Measurements from ENCODE around the gene TMEM187.

Gene TMEM187

DNA sequence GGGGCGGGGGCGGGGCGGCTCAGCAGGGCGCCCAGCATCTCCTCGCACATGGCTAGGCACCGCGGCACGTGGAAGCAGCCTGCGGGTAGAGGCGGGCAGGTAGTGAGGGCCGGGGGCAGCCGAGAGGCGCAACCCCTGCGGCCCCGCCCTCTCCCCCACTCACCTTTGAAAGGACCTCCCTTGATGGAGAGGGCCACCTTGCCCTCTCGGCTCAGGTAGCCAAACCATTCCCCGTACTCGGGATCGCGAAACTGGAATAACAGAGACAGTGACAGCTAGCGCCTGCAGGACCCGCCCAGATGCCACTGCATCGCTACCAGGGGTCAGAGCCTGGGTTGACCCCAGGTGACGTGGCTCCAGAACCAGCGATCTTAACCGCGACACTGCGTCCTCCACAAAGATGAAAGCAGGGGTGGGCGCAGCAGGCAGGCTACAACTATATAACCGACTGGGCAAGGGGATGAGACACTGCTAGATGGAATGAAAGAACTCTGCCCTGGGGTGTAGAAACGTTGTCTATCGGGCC lies 37.2 kb upstream of the TMEM187 start:
- DNase-seq, result no peak

DNA sequence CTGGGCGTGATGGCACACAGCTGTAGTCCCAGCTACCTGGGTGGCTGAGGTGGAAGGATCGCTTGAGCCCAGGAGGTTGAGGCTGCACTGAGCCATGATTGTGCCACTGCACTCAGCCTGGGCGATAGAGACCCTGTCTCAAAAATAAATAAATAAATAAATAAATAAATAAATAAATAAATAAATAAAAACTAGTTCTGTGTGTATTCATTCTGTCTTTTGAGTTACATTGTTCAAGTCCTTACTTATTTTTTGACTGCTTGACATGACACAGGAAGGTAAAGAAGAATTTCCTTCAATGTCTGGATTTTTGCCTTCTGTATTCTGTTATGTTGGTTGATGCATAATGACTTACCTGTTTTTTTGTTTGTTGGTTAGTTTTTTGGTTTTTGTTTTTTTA lies 35.5 kb upstream of the TMEM187 start:
- no peak for DNase-seq

DNA sequence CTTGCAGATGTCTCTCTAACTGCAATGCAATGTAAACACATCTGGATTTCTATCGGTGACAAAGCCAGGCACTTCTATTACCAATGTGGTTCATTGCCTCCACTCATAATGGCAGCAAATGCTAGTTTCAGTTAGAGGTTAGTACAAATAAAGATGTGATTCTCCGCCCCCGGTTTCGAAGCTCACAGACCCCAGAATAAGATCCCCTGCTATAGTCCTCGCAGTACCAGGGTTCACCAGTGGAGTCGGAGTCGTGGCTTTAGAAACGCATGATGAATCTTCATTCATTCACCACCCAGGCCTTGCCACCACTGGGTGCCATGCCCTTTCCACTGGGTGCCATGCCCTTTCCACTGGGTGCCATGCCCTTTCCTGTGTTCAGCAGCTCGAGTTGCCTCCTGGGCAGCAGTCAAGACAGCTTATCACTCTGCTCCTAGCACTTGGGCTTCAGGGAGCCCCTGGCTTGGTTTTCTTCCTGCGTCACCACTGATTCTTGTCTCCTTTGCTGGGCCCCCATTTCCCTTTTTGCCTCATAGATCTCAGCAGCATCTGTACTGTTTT lies 34.2 kb upstream of the TMEM187 start:
- DNase-seq, result no peak

DNA sequence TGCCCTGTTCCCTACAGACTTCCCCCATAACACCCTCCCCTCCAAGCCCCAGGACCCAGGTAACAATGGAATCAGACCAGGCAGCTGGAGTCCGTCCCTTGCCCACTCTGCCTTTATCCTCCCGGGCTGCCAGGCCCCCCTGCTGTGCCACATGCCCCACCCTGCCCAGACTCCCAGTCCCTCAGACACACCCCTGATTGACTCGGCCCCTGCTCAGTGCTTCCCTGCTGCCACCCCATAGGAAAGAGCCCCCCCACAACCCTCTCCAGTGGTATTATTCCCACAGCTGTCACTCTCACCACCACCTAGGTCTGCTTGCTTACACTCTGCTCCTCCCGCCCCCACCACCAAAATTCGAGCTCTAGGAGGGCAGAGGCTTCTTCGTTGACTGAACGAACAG lies 33.0 kb upstream of the TMEM187 start:
- DNase-seq, result no peak

DNA sequence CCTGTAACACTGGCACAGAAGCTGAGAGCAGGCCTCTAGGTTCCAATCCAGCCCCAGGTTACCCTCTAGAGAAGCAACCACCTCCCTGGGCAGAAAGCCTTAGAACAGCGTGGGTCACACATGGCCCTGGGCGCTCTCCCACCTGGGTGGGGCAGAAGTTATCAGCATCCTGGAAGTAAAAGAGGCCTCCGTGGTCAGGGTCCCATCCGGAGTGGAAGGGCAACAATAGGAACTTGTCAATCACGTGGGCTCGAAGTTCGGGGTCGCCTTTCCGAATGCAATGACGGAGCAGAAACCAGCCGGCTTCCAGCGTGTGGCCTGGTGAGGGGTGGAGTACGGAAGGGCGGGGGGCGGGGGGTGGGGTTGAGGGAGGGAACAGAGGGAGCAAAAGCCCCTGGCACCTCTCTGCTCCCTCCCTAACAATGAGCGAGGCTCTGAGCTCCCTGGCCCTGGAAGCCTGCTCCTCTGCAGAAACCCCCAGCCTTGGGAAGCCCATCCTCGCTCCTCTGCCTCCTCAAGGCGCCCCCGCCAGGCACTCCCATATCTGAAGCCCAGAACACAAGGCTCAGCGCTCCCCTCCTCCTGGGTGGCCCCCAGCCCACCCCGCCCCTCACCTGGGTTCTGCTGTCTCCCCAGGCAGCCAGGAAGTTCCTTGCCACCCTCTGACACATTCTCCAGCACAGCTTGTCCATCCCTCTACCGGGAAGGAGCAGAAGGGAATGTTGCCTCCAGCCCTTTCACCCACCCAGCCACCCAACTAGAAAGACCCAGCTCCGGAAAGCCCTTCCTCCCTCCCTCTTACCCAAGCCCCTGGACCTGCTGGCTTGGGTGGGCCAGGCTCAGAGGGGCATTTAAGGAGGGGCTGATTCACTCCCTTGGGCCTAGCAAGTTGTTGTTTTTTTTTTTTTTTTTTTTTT lies 31.0 kb upstream of the TMEM187 start:
- no peak for DNase-seq

DNA sequence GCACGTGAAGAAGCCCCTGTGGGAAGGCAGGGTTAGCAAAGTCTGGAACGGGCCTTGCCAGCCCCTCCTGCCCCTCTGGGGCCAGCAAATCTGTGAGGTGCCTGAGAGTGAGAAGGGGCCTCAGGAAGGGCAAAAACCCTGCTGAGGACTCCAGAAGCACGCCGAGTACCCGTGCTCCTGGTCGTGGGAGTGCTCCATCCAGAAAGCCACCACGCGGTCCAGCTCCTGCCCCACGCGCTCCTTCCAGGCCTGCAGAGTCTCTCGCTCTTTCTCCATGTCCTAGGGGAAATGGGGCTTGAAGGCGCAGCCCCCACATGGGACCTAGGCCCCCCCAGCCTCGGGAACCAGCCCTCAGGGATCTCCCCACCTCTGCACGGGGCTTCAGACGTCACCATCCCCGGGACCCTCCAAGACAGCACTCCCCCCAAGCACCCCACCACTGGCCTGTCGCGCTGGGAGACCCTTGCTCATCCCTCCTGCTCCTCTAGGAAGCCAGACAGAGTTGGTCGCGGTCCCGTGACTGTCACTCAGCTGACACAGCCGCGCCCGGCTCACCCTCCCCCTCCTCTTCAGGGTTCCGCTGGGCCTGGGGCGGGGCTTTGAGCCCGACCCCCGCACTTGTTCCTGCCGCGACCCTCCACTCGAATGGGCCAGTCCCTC lies 28.3 kb upstream of the TMEM187 start, which contains the start of gene RENBP:
Gene RENBP, minus strand, starts transcription at position 504 of the 660 bp plus-strand sequence. Its CDS starts 33 bp downstream, at position 471.
- DNase-seq, result no peak

DNA sequence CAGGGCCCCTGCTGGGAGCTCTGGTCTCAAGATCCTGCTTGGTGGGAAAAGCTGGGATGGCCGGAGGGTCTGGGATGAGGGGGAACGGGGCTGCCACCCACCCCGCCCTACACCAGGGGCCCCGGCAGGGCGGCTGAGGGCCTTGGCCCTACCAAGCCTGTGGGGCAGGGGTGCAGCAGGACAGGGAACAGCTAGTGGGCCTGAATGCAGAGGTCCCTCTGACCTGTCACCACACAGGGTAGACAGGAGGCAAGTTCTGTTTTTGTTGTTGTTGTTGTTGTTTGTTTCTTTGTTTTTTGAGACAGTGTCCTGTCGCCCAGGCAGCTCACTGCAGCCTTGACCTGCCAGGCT lies 27.8 kb upstream of the TMEM187 start:
- DNase-seq, result no peak

DNA sequence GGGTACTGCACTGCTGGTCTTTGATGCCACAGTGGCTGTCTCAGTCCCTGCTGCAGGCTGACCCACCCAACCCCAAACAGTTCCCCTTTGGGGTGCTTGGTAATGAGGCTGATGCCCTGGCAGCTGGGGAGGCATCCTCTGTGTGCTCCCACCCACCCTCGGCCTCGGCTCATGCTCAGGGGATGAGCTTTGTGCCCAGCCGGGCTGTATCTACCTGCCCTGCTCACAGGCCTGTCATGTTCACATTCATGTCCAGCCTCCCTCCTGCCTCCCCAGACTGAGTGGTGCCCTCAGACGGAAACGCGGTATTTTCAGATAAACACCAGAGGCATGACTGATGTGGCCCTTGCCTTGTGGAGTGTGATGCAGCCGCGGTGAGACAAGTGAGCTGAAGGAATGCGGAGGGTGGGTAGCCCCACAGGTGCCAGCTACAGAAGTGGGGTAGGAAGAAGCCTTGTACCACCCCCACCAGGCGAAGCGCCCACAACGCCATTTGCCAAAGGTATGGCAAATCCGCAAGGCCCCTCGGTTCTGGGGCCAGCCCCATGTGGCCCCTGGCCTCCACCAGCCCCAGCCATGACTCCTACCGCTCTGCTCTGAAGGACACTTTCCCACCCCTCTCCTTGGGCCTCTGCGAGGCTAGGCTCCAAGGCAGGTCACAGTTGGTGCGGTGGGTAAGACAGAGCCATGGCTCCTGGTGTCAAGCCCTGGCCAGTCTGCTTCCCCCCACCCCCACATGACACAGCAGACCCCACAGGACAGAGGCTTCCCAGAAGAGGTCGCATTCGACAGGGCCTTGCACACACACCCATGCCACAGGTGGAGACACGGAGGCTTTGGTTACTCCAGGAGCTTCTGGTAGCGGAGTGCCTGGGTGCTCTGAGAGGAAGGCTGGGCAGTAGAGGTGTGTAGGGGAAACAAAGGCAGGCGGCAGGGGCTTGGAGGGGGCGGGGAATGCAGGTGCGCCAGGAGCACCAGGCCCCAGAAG lies 26.3 kb upstream of the TMEM187 start:
- no peak for DNase-seq

DNA sequence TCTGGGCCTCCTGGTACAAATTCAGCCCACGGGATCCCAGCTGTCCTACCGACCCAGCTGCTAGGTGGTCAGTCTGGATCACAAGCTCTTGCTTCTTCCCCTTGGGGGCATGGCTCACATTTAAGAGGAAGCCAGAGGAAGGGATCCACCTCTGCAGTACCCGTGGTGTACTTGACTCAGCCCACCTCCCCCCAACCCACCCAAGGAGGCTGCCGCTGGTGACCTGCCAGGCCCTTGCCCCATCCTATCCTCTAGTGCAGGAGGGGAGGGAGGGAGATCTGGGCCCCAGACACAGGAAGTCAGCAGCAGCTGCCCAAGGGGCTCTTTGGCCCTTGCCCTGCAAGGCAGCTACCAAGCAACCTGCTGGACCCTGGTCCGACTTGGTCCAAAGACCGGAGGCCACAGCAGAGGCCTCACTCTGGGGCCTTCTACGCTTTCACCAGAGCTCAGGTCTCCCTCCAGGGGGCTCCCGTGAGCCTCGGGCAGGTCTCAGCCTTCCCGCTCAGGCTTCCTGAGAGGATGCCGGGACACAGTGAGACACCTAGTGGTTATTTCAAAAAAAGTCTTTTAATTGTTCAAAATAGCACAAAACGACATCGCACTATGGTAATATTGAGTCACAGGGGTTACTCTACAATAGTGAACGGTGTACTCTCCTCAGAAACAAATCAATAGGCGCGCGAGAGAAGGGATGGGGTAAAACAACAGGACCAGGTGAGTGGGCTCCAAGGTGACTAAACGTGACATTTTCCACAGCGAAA lies 25.4 kb upstream of the TMEM187 start:
- peak; percentile 72 for DNase-seq

DNA sequence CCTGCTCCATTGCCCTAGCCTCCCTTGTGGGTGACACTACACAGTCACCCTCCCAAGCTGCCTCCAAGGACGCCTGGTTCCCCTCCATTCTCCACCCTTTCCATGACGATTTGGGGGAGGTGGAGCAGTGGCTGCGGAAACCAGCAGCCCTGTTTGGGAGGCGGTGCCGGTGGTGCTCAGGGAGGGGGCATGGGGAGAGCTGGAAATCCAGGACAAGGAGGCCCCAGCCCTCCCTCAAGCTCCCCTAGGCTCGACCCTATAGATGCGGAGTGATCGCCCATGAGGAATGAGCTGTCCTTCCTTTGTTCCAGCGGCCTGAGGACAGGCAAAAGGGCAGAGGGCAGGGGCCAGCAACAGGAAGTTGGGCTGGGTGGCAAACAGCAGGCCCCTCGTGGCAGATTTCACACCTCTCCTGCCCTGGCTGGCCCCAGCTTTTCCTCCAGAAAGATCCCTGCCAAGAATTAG lies 24.5 kb upstream of the TMEM187 start:
- DNase-seq, result no peak

DNA sequence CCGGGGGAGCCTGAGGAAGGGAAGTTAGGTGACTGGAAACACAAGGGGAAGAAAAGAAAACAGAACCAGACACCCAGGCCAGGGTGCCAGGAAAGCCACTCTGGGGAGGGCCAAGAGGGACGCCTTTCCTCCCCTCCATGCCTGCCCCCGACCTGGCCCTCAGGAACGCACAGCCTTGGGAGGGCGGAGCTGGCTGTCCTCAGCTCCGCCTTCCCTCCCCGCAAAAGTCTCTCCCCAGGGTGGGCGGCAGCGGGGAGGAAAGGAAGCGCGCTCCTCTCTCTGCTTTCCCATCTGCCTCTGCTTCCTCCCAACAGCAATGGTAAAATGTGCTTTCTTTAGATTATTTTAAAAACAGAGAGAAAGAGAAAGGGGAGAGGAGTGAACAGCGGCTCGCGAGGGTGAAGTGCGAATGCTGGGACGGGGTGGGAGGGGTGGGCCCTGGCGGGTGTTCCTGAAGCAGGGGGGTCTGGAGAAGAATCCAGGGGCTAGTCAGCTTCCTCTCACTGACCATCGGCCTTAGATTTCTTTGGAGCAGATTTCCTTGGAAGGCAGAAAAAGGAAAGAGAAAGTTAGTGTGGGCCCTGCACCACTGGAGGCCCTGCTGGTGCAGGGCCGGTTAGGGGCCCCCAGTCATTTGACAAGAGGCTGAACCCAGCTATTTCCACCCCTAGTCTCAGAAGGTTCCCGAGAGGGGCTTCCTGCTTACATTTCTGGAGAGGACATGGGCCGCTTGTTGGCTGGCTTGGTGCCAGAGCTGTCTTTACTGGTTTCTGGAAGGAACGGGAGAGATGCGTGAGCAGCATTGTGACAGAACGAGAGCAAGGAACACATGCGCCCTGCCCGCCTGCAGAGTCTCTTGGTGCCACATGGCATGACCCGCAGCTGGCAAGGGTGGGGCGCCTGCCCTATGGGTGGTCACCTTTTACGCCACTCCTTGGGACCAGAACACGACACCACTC lies 23.4 kb upstream of the TMEM187 start:
- DNase-seq, result no peak

DNA sequence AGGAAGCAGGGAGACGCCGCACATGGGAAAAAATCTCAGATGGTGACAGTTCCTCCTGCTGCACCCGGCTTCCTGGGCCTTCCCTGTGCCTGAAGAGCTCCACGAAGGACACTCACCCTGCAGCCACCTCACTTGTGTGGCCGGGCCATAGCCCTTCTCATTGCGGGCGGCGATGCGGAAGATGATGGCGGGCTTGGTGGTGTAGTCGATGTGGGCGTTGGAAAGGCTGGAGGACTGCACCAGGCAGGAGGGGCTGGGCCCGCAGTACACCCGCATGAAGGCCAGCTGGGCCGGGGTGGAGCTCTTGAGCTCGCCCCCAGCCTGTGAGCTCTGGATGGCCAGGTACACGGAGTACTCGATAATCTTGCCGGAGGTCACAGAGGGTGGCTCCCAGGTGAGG lies 22.4 kb upstream of the TMEM187 start:
- no peak for DNase-seq

DNA sequence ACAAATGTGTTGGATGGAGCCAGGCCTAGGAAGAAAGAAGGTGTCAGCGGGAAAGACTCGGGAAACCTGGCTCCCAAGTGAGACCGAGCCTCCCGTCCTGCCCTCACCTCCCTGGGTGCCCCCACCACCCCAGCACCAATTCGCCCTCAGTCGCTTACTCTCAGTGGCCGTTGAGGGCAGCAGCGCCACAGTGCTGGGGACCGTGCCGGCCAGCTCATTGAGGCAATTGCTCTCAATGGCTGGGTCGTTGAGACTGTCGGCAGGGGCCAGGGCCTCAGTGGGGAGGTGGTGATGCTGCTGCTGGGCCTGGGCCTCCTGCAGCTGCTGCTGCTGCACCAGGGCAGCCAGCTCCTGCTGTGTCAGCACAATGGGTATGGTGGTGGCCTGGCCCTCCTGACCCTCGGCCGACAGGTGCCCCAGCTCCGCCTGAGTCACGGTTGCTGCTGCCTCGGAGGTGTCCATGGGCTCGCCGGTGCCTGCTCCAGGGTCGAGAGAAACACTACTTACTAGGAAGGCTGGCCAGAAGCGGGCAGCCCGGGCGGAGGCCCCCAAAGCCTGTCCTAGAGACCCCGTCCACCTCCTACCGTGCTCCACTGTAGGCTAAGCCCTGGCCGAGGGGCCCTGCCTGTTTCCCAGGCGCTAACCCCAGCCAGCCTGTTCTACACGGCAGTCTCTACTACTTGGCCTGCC lies 20.7 kb upstream of the TMEM187 start:
- no peak for DNase-seq

DNA sequence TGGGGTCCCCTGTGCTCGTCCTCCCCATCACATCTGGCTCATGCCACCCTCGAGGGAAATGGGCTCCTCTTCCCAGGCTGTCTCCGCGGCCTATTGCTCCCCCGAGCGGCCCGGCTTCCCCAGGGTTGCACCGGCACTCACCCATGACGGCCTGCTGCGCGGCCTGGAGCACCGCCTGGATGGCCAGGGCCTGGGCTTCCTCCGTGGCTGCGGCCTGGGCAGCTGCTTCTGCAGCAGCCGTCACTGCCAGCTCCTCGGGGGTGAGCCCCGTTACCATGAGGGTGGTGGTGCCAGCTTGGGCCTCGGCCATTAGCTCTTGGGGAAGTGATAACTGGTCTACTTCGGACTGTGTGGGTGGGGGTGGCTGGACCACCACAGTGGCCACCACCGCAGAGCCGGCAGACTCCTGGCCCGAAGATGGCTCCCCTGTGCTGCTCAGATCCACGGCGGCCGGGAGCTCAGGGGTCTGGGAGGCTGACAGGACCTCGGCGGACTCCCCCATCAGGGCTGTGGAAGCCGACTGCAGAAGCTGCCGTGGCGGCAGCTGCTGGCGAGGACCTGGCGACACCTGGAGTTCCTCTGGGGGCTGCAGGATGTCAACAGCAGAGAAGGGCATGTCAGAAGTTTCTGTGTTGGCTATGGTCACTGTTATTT lies 20.1 kb upstream of the TMEM187 start:
- DNase-seq, result no peak

DNA sequence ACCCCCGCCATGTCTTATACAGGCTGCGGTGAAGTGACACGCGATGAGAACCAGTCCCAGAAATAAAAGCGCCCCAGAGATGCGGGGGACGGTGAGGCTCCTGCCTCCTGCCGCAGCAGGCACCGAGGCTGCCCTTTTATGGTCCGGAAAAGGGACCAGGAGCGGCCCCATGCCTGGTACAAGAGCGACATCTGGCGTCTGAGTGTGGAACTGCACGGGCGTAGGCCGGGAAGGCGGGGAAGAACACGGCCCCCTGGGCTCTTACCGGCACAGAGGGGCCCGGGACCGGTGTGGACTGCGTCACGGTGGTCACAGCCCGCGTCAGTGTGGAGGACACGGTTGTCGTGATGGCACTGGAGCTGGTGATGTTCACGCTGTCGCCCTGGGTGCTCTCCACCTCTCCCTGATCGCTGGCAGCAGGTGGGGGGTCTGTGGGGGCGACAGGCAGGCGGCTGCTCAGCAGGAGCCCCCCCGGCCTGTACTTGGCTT lies 19.2 kb upstream of the TMEM187 start:
- DNase-seq, result peak; percentile 84

DNA sequence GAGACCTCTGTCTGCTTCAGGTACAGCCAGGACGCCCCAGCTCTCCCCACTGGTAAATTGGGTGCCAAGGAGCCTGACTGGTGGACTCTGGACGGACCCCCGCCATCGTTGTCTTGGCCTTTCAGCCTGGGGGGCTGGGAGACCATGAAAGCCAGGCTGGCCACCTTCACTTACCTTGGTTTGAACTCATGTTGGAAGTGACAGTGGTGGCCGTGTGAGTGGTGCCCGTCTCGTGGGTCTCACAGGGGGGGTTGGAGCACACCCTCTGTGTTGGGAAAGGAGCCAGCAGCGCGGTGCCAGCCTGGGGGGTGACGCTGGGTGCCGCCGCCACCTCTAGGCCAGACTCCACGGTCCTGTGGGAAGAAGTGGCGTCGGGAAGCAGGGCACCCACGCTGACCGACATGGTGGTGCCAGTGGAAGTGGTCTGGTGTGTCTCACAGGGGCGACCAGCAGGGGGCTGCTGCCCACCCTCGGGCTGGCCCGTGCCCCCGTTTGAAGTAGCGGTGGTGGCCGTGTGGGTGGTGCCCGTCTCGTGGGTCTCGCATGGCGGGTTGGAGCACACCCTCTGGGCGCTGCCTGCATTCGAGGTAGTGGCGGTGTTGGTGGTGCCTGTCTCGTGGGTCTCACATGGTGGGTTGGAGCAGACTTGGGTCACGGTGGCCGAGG lies 18.5 kb upstream of the TMEM187 start:
- DNase-seq, result no peak

DNA sequence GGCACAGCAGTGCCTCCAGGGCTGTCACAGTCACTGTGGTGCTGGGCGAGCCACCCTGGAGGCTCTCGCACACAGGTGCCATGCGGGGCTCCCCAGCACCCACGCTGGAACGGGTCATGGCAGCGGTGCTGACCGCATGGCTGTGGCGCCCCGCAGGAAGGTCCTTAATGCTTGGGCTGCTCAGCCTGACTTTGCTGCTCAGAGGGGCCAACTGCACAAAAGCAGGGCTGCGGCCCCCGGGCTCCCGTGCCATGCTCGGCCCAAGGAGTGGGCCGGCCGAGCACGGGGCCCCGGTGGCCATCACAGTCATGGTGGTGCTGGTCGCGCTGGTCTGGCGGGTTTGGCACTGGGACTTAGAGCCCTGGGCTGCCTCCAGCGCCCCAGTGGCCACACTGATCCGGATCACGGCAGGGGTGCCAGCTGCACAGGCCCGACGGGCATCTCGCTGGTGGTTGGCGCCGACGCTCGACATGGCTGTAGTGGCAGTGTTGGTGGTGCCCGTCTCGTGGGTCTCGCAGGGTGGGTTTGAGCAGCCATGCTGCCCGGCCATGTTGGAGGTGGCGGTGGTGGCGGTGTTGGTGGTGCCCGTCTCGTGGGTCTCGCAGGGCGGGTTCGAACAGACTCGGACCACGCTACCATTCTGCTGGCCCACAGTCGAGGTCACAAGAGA lies 17.9 kb upstream of the TMEM187 start:
- no peak for DNase-seq

DNA sequence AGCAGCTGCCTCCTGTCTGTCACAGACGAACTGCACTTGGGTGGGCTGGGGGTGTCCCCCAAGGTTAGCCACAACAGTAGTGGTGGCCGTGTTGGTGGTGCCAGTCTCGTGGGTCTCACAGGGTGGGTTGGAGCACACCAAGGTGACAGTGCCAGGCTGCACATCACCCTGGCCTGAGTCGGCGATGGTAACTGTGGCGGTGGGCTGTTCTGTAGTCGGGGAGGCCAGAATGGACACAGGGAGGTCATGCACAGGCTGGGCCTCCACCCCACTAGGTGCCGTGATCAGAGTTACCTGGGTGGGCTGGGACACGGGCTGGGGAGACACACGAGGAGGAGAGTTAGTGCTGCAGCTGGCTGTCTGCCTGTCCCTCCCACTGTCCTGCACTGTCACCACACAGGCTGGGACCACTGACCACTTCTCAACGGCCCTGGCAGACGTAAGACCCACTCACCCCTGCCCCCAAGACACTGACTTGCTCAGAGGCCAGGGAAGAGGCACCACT lies 17.3 kb upstream of the TMEM187 start:
- no peak for DNase-seq

Measured in activated CD4-positive, CD25-positive, alpha-beta regulatory T cell treated with anti-CD3 and anti-CD28 coated beads, Interleukin-2, amount 50 U/mL, for 72 hours (primary cell).